Left renal pelvis (tissue), 4 donors: ENCODE results near the gene TRIB2. TPM values are rescaled to one million over a fixed set of nuclear protein-coding genes. Genes with fewer than 3 reads are reported as not detected.

Source experiments
- DNase-seq, 4 donors: peaks; one replicate each; pipeline ENCODE4 v3.0.0-alpha.2; 2013; ENCODE audit warnings: low read depth in 4 of 4, low spot score in 3 of 4
- polyA plus RNA-seq, 4 donors: library from polyadenylated mRNA; unstranded; fragments of 120-200 nt; gene quantifications; one replicate each; pipeline ENCODE4 v1.2.1, GENCODE V29; 2013; ENCODE audit not compliant: insufficient read length in 4 of 4

The TRIB2 gene
- polyA plus RNA-seq, 4 donors: 108 to 223 (median 196) TPM

GRCh38 chr2:12770300-12770968, 53.7 kb downstream of the TRIB2 start:
- no peak for DNase-seq

GRCh38 chr2:12771154-12771553, 54.4 kb downstream of the TRIB2 start:
- DNase-seq: no peak

GRCh38 chr2:12773586-12774394, 57.1 kb downstream of the TRIB2 start:
- DNase-seq: no peak

- peak; percentile 57 to 71 (median 69) for DNase-seq
These were observed 57.6 kb downstream of the TRIB2 start for GRCh38 chr2:12774395-12774727.

- DNase-seq: no peak
These were observed 59.8 kb downstream of the TRIB2 start for GRCh38 chr2:12776521-12776961.

- no peak for DNase-seq
These were observed 61.6 kb downstream of the TRIB2 start for GRCh38 chr2:12778369-12778768.

- DNase-seq: no peak
These were observed 62.3 kb downstream of the TRIB2 start for GRCh38 chr2:12778811-12779579.

- DNase-seq: no peak
These were observed 64.6 kb downstream of the TRIB2 start for GRCh38 chr2:12781329-12781728.

- no peak for DNase-seq
These were observed 71.4 kb downstream of the TRIB2 start for GRCh38 chr2:12787891-12788801.

- no peak for DNase-seq
These were observed 75.2 kb downstream of the TRIB2 start for GRCh38 chr2:12791906-12792305.
